ENCODE measurements around the gene COL26A1. TPM values are rescaled to one million over a fixed set of nuclear protein-coding genes. Genes with fewer than 3 reads are reported as not detected.
A peak's percentile ranks its signal among the peaks of the same experiment; 100 is the strongest.

The COL26A1 gene
- total RNA-seq, 2 experiments from 2014 or later, result not detected

GRCh38 chr7:101405474-101406067 lies 42.9 kb downstream of the COL26A1 start:
- Histone ChIP-seq H3K36me3 (ENCODE audit: insufficient read depth, low read length) (no peaks in the 10 kb centered on the region), H3K9me3 (ENCODE audit: control insufficient read depth in 1 of 2, insufficient read depth in 1 of 2, low read length in 2 of 2) (peaks cover 14 to 22% of the 10 kb centered on the region in 2 experiments), H3K27ac (ENCODE audit: low read depth in 1 of 2, low read length in 2 of 2) (no peak overlapping the region), H3K4me3 (ENCODE audit: low read length) (no peak overlapping the region), H3K27me3 (ENCODE audit: control insufficient read depth in 1 of 2, insufficient read depth in 2 of 2, low read length in 2 of 2) (peaks cover 0 to 5% of the 10 kb centered on the region in 2 experiments), H3K4me1 (ENCODE audit: insufficient read depth, low read length) (no peaks in the 10 kb centered on the region)
- intact Hi-C loops (cut with DNase I, micrococcal nuclease), result no loop called here
- Mint-ChIP-seq H3K4me3 (no peak overlapping the region), H3K27ac (no peak overlapping the region), H3K9me3 (peaks cover 5% of the 10 kb centered on the region), H3K27me3 (peaks cover 17% of the 10 kb centered on the region), H3K36me3 (ENCODE audit: low read depth) (no peaks in the 10 kb centered on the region), H3K4me1 (ENCODE audit: low read depth) (no peaks in the 10 kb centered on the region)
- CTCF ChIA-PET, result no interaction called here
- DNase-seq, result no peak
- POLR2A ChIA-PET, result no interaction called here
- no peak for ATAC-seq (ENCODE audit: poor library complexity)
- TF ChIP-seq, protein P1, sequence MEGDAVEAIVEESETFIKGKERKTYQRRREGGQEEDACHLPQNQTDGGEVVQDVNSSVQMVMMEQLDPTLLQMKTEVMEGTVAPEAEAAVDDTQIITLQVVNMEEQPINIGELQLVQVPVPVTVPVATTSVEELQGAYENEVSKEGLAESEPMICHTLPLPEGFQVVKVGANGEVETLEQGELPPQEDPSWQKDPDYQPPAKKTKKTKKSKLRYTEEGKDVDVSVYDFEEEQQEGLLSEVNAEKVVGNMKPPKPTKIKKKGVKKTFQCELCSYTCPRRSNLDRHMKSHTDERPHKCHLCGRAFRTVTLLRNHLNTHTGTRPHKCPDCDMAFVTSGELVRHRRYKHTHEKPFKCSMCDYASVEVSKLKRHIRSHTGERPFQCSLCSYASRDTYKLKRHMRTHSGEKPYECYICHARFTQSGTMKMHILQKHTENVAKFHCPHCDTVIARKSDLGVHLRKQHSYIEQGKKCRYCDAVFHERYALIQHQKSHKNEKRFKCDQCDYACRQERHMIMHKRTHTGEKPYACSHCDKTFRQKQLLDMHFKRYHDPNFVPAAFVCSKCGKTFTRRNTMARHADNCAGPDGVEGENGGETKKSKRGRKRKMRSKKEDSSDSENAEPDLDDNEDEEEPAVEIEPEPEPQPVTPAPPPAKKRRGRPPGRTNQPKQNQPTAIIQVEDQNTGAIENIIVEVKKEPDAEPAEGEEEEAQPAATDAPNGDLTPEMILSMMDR (IDR thresholded peaks at IDR 0.05), result no peak

DNA sequence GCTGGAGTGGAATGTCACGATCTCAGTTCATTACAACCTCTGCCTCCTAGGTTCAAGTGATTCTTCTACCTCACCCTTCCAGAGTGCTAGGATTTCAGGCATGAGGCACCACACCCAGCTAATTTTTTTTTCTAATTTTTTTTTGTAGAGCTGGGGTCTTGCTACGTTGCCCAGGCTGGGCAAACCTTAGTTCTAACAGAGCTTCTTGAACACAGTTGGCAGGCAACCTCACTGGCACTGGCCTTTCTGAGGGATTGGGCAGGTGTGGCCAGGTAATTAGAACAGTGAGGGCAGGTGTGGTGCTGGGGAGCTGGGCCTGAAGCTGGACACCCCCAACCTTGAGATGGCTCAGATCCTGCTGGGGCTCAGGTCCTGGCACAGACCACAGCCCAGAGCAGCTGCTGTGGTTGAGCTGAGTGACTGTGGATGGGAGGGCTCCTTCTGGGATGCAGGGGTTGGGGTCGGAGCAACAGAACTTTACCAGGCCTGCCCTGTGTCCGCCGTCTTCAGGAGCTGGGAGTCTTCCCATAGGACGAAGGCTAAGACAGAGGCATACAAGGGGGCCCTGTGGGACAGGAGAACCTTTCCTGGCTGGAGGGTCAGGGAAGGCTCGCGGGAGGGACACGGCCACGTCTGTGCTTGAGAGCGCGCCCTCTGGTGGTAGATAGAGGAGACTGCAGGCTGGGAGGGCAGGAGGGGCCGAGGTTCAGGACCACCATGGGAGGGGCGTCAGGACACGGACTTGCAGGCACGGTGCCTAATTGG lies 48.2 kb downstream of the COL26A1 start:
- intact Hi-C loops (cut with DNase I, micrococcal nuclease), result loop anchor here (1.0 to 5.0 kb wide), 2 partner anchors 47 to 96 kb away; no protein-coding TSS in a partner anchor
- Mint-ChIP-seq H3K36me3 (ENCODE audit: low read depth) (no peaks in the 10 kb centered on the region), H3K4me3 (no peak overlapping the region), H3K27me3 (peaks cover 17% of the 10 kb centered on the region), H3K4me1 (ENCODE audit: low read depth) (peaks cover 7% of the 10 kb centered on the region), H3K27ac (no peak overlapping the region), H3K9me3 (peaks cover 5% of the 10 kb centered on the region)
- DNase-seq (peak; percentile 5 to 64 (median 21)), ATAC-seq (ENCODE audit: poor library complexity) (no peak)
- ChIA-PET POLR2A (interaction anchor here (1.5 kb wide), 1 partner anchor 20 kb away, joined by 4 read pairs; no protein-coding TSS in a partner anchor), CTCF (interaction anchor here (0.5 to 0.7 kb wide), 2 partner anchors 12 to 120 kb away, joined by 3 to 5 read pairs; no protein-coding TSS in a partner anchor)
- Histone ChIP-seq H3K4me3 (ENCODE audit: low read length) (no peak overlapping the region), H3K36me3 (ENCODE audit: insufficient read depth, low read length) (no peaks in the 10 kb centered on the region), H3K4me1 (ENCODE audit: insufficient read depth, low read length) (peaks cover 6% of the 10 kb centered on the region), H3K27me3 (ENCODE audit: control insufficient read depth in 1 of 2, insufficient read depth in 2 of 2, low read length in 2 of 2) (no peaks in the 10 kb centered on the region), H3K9me3 (ENCODE audit: control insufficient read depth in 1 of 2, insufficient read depth in 1 of 2, low read length in 2 of 2) (peaks cover 14 to 17% of the 10 kb centered on the region in 2 experiments), H3K27ac (ENCODE audit: low read depth in 1 of 2, low read length in 2 of 2) (no peak overlapping the region)
- TF ChIP-seq, protein P1 (IDR thresholded peaks at IDR 0.05), result peak; percentile 90

GRCh38 chr7:101411508-101411874 lies 48.8 kb downstream of the COL26A1 start:
- CTCF ChIA-PET, result interaction anchor here (0.7 kb wide), 1 partner anchor 12 kb away, joined by 3 read pairs; no protein-coding TSS in a partner anchor
- peaks cover 7% of the 10 kb centered on the region for H3K4me1 Mint-ChIP-seq (ENCODE audit: low read depth)
- POLR2A ChIA-PET, result interaction anchor here (1.5 kb wide), 1 partner anchor 21 kb away, joined by 4 read pairs; no protein-coding TSS in a partner anchor
- Histone ChIP-seq H3K27me3 (ENCODE audit: control insufficient read depth in 1 of 2, insufficient read depth in 2 of 2, low read length in 2 of 2) (no peaks in the 10 kb centered on the region), H3K4me3 (ENCODE audit: low read length) (no peak overlapping the region), H3K36me3 (ENCODE audit: insufficient read depth, low read length) (no peaks in the 10 kb centered on the region), H3K4me1 (ENCODE audit: insufficient read depth, low read length) (peaks cover 6% of the 10 kb centered on the region), H3K9me3 (ENCODE audit: control insufficient read depth in 1 of 2, insufficient read depth in 1 of 2, low read length in 2 of 2) (peaks cover 14 to 17% of the 10 kb centered on the region in 2 experiments), H3K27ac (ENCODE audit: low read depth in 1 of 2, low read length in 2 of 2) (no peak overlapping the region)
- H3K36me3 Mint-ChIP-seq (ENCODE audit: low read depth), result no peaks in the 10 kb centered on the region
- H3K27me3 Mint-ChIP-seq, result peaks cover 20% of the 10 kb centered on the region
- no peak overlapping the region for H3K4me3 Mint-ChIP-seq
- H3K27ac Mint-ChIP-seq, result no peak overlapping the region
- TF ChIP-seq, protein P1 (IDR thresholded peaks at IDR 0.05), result peak; percentile 52
- intact Hi-C loops (cut with DNase I, micrococcal nuclease), result loop anchor here (1.0 to 5.0 kb wide), 2 partner anchors 47 to 96 kb away; no protein-coding TSS in a partner anchor
- ATAC-seq (ENCODE audit: poor library complexity) (no peak), DNase-seq (peak in 3 of 14 experiments; percentile 14 to 34 (median 32))
- H3K9me3 Mint-ChIP-seq, result peaks cover 5% of the 10 kb centered on the region
